ENCODE measurements around the gene MBP.

MBP gene

DNA sequence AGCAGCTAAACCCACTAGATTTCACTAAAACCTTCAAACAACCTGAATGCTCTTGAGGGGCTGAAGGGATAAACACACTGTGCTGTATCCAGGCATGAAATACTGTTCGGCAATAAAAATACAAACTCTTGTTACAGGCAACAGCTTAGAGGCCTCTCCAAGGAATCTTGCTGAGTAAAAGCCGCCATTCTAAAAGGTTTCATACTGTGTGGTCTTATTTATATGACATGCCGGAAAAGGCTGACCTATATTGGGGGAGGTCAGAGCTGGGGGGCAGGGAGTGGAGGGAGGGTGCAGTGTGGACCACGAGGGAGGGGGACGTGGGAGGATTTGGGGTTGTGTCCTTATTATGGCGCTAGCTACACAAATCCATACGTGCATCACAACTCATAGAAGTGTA, 136.2 kb downstream of the MBP start:
- ChIA-PET CTCF (interaction anchor here (0.9 to 2.0 kb wide), 7 partner anchors 8 to 67 kb away, joined by 3 to 16 read pairs (median 3); no protein-coding TSS in a partner anchor), POLR2A (no interaction called here)
- no peak overlapping the region for H3K27ac ChIP-seq (ENCODE audit: insufficient read depth in 1 of 2, low read depth in 1 of 2, low read length in 2 of 2, poor library complexity in 1 of 2, severe bottlenecking in 2 of 2)
- 100% methylated on average over 3 of the region's 7 CpGs for WGBS (ENCODE audit: insufficient coverage)
- no peaks in the 10 kb centered on the region for H3K27me3 ChIP-seq (replicated peaks in 2 of 5; ENCODE audit: control insufficient read depth in 4 of 5, insufficient read depth in 5 of 5, low read length in 4 of 5)
- no peak overlapping the region for H3K4me3 ChIP-seq (ENCODE audit: control insufficient read depth in 1 of 7, extremely low read depth in 1 of 7, insufficient read depth in 4 of 7, low read depth in 2 of 7, low read length in 6 of 7)
- H3K9me3 ChIP-seq (ENCODE audit: control extremely low read depth in 1 of 5, control insufficient read depth in 4 of 5, insufficient read depth in 2 of 5, low read depth in 1 of 5, low read length in 4 of 5): no peaks in the 10 kb centered on the region
- no peaks in the 10 kb centered on the region for H3K36me3 ChIP-seq (ENCODE audit: control insufficient read depth in 4 of 4, insufficient read depth in 4 of 4, low read length in 3 of 4)
- H3K4me1 ChIP-seq (ENCODE audit: control extremely low read depth in 1 of 4, control insufficient read depth in 4 of 4, insufficient read depth in 4 of 4, low read length in 3 of 4): peaks cover 0 to 5% (median 2%) of the 10 kb centered on the region in 4 experiments
- no peak for DNase-seq

DNA sequence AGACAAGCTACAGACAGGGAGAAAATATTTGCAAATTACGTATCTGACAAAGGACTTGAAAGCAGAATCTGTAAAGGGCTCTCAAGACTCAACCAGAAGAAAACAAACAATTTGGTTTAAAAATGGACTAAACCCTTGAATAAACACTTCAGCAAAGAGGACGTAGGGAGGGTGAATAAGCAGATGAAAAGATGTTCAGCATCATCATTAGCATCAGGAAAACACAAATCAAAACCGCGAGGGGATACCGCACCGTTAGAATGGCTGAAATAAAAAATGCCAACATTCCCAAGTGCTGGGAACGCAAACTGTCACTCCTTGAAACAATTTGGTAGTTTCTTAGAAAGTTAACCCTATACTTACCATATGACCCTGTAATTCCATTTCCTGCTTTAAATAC, 136.7 kb downstream of the MBP start:
- H3K9me3 ChIP-seq (ENCODE audit: control extremely low read depth in 1 of 5, control insufficient read depth in 4 of 5, insufficient read depth in 2 of 5, low read depth in 1 of 5, low read length in 4 of 5): no peaks in the 10 kb centered on the region
- no peak overlapping the region for H3K27ac ChIP-seq (ENCODE audit: insufficient read depth in 1 of 2, low read depth in 1 of 2, low read length in 2 of 2, poor library complexity in 1 of 2, severe bottlenecking in 2 of 2)
- no peaks in the 10 kb centered on the region for H3K36me3 ChIP-seq (ENCODE audit: control insufficient read depth in 4 of 4, insufficient read depth in 4 of 4, low read length in 3 of 4)
- WGBS (ENCODE audit: insufficient coverage): 100% methylated on average over 2 of the region's 7 CpGs
- DNase-seq: no peak
- POLR2A ChIA-PET: no interaction called here
- H3K4me1 ChIP-seq (ENCODE audit: control extremely low read depth in 1 of 4, control insufficient read depth in 4 of 4, insufficient read depth in 4 of 4, low read length in 3 of 4): peaks cover 0 to 8% (median 2%) of the 10 kb centered on the region in 4 experiments
- H3K27me3 ChIP-seq (replicated peaks in 2 of 5; ENCODE audit: control insufficient read depth in 4 of 5, insufficient read depth in 5 of 5, low read length in 4 of 5): no peaks in the 10 kb centered on the region
- no peak overlapping the region for H3K4me3 ChIP-seq (ENCODE audit: control insufficient read depth in 1 of 7, extremely low read depth in 1 of 7, insufficient read depth in 4 of 7, low read depth in 2 of 7, low read length in 6 of 7)
- CTCF ChIA-PET: interaction anchor here (2.0 kb wide), 1 partner anchor 12 kb away, joined by 16 read pairs; no protein-coding TSS in a partner anchor

DNA sequence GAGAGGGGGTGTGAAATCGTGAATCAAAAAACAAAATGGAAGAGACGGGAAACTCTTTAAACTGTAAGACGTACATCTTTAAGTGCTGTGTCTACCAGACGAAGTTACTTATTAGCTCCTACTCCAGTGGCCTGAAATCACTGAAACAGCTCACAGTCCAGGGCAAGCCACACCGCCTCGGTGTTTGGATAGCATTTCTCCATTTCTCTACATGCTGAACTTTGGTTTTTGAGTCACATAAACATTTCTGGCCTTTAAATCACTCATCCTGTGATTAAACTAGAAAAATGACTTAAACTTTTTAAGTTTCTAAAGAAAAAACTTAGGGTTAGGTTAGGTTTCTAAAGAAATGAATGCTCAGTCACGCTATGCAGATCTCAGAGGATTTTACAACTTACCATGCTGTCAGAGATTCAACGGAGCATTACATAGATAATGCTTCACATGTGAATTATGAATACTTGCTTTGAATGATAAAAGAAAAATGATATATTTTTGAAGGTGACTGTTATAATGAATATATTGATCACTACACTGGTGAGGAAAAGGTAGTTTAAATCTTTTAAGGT, 138.4 kb downstream of the MBP start:
- Histone ChIP-seq H3K27ac (ENCODE audit: insufficient read depth in 1 of 2, low read depth in 1 of 2, low read length in 2 of 2, poor library complexity in 1 of 2, severe bottlenecking in 2 of 2) (no peak overlapping the region), H3K9me3 (ENCODE audit: control extremely low read depth in 1 of 5, control insufficient read depth in 4 of 5, insufficient read depth in 2 of 5, low read depth in 1 of 5, low read length in 4 of 5) (no peaks in the 10 kb centered on the region), H3K4me3 (ENCODE audit: control insufficient read depth in 1 of 7, extremely low read depth in 1 of 7, insufficient read depth in 4 of 7, low read depth in 2 of 7, low read length in 6 of 7) (no peak overlapping the region), H3K4me1 (ENCODE audit: control extremely low read depth in 1 of 4, control insufficient read depth in 4 of 4, insufficient read depth in 4 of 4, low read length in 3 of 4) (peaks cover 0 to 4% (median 0%) of the 10 kb centered on the region in 4 experiments), H3K36me3 (ENCODE audit: control insufficient read depth in 4 of 4, insufficient read depth in 4 of 4, low read length in 3 of 4) (no peaks in the 10 kb centered on the region), H3K27me3 (replicated peaks in 2 of 5; ENCODE audit: control insufficient read depth in 4 of 5, insufficient read depth in 5 of 5, low read length in 4 of 5) (no peaks in the 10 kb centered on the region)
- CTCF ChIA-PET: interaction anchor here (2.2 kb wide), 1 partner anchor 10 kb away, joined by 6 read pairs; no protein-coding TSS in a partner anchor
- 95% methylated on average over 7 of the region's 8 CpGs for WGBS (ENCODE audit: insufficient coverage)
- no peak for DNase-seq
- POLR2A ChIA-PET: no interaction called here

DNA sequence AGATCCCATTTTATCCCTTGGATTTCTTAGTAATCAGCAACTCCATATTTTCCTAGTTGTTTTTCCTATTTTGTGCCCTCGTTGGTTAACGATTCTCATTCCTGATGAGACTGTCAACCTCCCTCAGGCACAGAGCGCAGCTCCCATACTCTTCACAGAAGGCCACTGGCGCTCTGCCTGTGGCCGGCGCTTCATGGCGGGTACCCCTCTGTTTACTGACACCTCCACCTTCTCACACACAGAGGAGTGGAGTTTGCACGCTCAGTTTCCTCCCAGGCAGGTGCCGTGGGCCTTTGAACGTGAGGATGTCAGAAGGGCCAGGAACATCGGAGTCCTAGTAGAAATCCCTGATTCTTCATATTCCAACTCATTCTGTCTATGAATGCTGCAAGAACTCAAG, 139.0 kb downstream of the MBP start:
- WGBS (ENCODE audit: insufficient coverage): 93% methylated on average over 11 of the region's 11 CpGs
- no peak for DNase-seq
- Histone ChIP-seq H3K27ac (ENCODE audit: insufficient read depth in 1 of 2, low read depth in 1 of 2, low read length in 2 of 2, poor library complexity in 1 of 2, severe bottlenecking in 2 of 2) (no peak overlapping the region), H3K4me3 (ENCODE audit: control insufficient read depth in 1 of 7, extremely low read depth in 1 of 7, insufficient read depth in 4 of 7, low read depth in 2 of 7, low read length in 6 of 7) (no peak overlapping the region), H3K36me3 (ENCODE audit: control insufficient read depth in 4 of 4, insufficient read depth in 4 of 4, low read length in 3 of 4) (no peaks in the 10 kb centered on the region), H3K9me3 (ENCODE audit: control extremely low read depth in 1 of 5, control insufficient read depth in 4 of 5, insufficient read depth in 2 of 5, low read depth in 1 of 5, low read length in 4 of 5) (no peaks in the 10 kb centered on the region), H3K4me1 (ENCODE audit: control extremely low read depth in 1 of 4, control insufficient read depth in 4 of 4, insufficient read depth in 4 of 4, low read length in 3 of 4) (peaks cover 0 to 4% (median 0%) of the 10 kb centered on the region in 4 experiments), H3K27me3 (replicated peaks in 2 of 5; ENCODE audit: control insufficient read depth in 4 of 5, insufficient read depth in 5 of 5, low read length in 4 of 5) (no peaks in the 10 kb centered on the region)
- CTCF ChIA-PET: interaction anchor here (2.2 kb wide), 1 partner anchor 11 kb away, joined by 6 read pairs; no protein-coding TSS in a partner anchor
- POLR2A ChIA-PET: no interaction called here

DNA sequence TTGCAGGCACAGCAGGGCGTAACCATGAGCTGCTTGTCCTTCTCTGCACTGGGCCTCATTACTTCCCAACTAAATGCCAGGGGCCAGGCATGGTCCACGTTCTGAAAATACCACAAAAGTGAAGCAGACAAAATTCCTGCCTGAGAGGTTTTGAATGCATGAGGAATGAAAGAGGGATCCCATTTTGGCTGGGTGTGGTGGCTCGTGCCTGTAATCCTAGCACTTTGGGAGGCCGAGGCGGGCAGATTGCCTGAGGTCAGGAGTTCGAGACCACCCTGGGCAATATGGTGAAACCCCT, 139.5 kb downstream of the MBP start:
- Histone ChIP-seq H3K36me3 (ENCODE audit: control insufficient read depth in 4 of 4, insufficient read depth in 4 of 4, low read length in 3 of 4) (no peaks in the 10 kb centered on the region), H3K9me3 (ENCODE audit: control extremely low read depth in 1 of 5, control insufficient read depth in 4 of 5, insufficient read depth in 2 of 5, low read depth in 1 of 5, low read length in 4 of 5) (no peaks in the 10 kb centered on the region), H3K27ac (ENCODE audit: insufficient read depth in 1 of 2, low read depth in 1 of 2, low read length in 2 of 2, poor library complexity in 1 of 2, severe bottlenecking in 2 of 2) (no peak overlapping the region), H3K4me1 (ENCODE audit: control extremely low read depth in 1 of 4, control insufficient read depth in 4 of 4, insufficient read depth in 4 of 4, low read length in 3 of 4) (peaks cover 0 to 4% (median 0%) of the 10 kb centered on the region in 4 experiments), H3K27me3 (replicated peaks in 2 of 5; ENCODE audit: control insufficient read depth in 4 of 5, insufficient read depth in 5 of 5, low read length in 4 of 5) (no peaks in the 10 kb centered on the region), H3K4me3 (ENCODE audit: control insufficient read depth in 1 of 7, extremely low read depth in 1 of 7, insufficient read depth in 4 of 7, low read depth in 2 of 7, low read length in 6 of 7) (no peak overlapping the region)
- DNase-seq: no peak
- POLR2A ChIA-PET: no interaction called here
- CTCF ChIA-PET: interaction anchor here (2.2 kb wide), 1 partner anchor 11 kb away, joined by 6 read pairs; no protein-coding TSS in a partner anchor
- WGBS (ENCODE audit: insufficient coverage): 100% methylated on average over 2 of the region's 6 CpGs

DNA sequence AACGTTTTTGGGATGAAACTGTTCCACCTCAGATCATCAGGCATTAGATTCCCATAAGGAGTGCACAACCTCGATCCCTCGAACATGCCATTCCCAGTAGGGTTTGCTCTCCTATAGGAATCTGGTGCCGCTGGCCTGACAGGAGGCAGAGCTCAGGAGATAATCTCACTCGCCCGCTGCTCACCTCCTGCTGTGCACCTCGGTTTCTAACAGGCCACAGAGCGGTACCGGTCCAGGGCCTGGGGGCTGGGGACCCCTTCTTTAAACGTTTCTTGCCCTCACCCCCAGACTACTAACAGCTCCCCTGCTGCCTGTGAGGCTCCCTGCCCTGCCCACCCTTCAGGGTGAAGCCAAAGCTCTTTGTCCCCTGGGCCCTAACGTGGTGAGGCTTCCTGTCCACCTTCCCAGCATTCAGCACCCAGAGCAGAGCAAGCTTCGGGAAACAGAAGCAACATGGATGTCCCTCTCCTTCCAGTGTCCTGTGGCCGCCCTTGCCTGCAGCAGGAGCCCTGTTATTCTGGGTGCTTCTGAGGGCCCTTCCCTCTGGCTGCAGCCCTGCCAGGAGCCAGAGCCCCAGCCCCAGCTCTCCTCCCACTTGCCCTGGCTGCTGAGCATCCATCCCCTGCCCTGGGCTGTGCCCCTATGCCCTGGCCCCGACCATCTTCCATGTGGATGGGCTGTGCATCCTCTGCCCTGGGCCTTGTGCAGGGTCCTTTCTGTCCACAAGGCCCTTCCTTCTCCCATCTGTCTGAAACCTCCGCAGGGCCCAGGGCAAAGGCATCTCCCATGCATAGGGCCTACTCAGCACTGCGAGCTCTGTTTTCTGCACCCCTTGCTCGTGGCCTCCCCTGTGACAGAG, 140.1 kb downstream of the MBP start:
- CTCF ChIA-PET: interaction anchor here (0.9 to 1.4 kb wide), 2 partner anchors 8 to 9 kb away, joined by 3 read pairs; no protein-coding TSS in a partner anchor

More for the DNA sequence above, 140.1 kb downstream of the MBP start:
- no peak for DNase-seq
- no peaks in the 10 kb centered on the region for H3K36me3 ChIP-seq (ENCODE audit: control insufficient read depth in 4 of 4, insufficient read depth in 4 of 4, low read length in 3 of 4)
- H3K27me3 ChIP-seq (replicated peaks in 2 of 5; ENCODE audit: control insufficient read depth in 4 of 5, insufficient read depth in 5 of 5, low read length in 4 of 5): no peaks in the 10 kb centered on the region
- H3K4me1 ChIP-seq (ENCODE audit: control extremely low read depth in 1 of 4, control insufficient read depth in 4 of 4, insufficient read depth in 4 of 4, low read length in 3 of 4): peaks cover 0 to 4% (median 0%) of the 10 kb centered on the region in 4 experiments
- no peak overlapping the region for H3K4me3 ChIP-seq (ENCODE audit: control insufficient read depth in 1 of 7, extremely low read depth in 1 of 7, insufficient read depth in 4 of 7, low read depth in 2 of 7, low read length in 6 of 7)
- H3K9me3 ChIP-seq (ENCODE audit: control extremely low read depth in 1 of 5, control insufficient read depth in 4 of 5, insufficient read depth in 2 of 5, low read depth in 1 of 5, low read length in 4 of 5): no peaks in the 10 kb centered on the region
- POLR2A ChIA-PET: no interaction called here
- WGBS (ENCODE audit: insufficient coverage): 94% methylated on average over 16 of the region's 17 CpGs
- H3K27ac ChIP-seq (ENCODE audit: insufficient read depth in 1 of 2, low read depth in 1 of 2, low read length in 2 of 2, poor library complexity in 1 of 2, severe bottlenecking in 2 of 2): no peak overlapping the region
